ENCODE results near the gene RPN1. TPM values are rescaled to one million over a fixed set of nuclear protein-coding genes. Genes with fewer than 3 reads are reported as not detected.
A peak's percentile ranks its signal among the peaks of the same experiment; 100 is the strongest.

The RPN1 gene
- total RNA-seq, 4 donors from 2014 or later: 125 to 184 (median 143) TPM

DNA sequence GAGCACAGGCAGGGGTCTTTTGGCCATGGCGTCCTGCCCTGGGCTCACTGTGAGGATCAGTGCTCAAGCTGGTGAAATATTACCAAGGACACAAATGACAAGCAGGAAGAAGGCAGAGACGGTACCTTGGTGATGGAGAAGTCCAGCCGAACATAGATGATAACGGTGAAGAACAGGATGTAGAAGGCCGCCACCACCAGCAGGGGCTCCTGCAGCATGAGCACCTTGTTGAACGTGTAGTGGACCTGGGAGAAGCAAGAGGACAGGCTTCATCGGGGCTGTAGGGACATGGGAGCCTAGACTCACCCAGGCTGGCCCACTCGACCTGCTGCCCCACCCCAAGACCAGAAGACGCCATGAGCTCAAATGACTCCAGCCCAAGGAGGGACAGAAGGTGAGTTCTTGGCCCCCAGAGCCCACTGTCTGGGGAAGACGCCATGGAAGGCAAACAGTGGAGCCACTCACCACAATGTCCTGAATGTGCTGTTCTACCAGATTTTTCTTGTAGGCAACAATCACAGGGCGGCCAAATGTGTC, 25.1 kb downstream of the RPN1 start:
- 92 to 97% methylated on average over 4 to 11 of the region's 11 CpGs for WGBS, 2 donors (ENCODE audit: low coverage in 1 of 2)
- intact Hi-C loops (cut with DNase I; ENCODE audit: low total_unique reads) (no loop called here), in situ Hi-C loops (cut with MboI; ENCODE audit: low pct_ligation_motif_present in 1 of 4, low pct_unique_long_range_greater_than_20kb in 1 of 4, low sequenced_read_pairs in 3 of 4) (no loop called here)
- H3K9me3 ChIP-seq: no peaks in the 10 kb centered on the region
- H3K4me1 ChIP-seq: no peaks in the 10 kb centered on the region
- DNase-seq: no peak
- TF ChIP-seq EP300 (IDR thresholded peaks at IDR 0.05; ENCODE audit: low read depth) (no peak), POLR2AphosphoS5 (IDR thresholded peaks at IDR 0.05) (no peak), POLR2A (IDR thresholded peaks at IDR 0.05) (no peak)
- TF ChIP-seq, protein P1, sequence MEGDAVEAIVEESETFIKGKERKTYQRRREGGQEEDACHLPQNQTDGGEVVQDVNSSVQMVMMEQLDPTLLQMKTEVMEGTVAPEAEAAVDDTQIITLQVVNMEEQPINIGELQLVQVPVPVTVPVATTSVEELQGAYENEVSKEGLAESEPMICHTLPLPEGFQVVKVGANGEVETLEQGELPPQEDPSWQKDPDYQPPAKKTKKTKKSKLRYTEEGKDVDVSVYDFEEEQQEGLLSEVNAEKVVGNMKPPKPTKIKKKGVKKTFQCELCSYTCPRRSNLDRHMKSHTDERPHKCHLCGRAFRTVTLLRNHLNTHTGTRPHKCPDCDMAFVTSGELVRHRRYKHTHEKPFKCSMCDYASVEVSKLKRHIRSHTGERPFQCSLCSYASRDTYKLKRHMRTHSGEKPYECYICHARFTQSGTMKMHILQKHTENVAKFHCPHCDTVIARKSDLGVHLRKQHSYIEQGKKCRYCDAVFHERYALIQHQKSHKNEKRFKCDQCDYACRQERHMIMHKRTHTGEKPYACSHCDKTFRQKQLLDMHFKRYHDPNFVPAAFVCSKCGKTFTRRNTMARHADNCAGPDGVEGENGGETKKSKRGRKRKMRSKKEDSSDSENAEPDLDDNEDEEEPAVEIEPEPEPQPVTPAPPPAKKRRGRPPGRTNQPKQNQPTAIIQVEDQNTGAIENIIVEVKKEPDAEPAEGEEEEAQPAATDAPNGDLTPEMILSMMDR (IDR thresholded peaks at IDR 0.05): no peak
- H3K27ac ChIP-seq: no peak overlapping the region
- no peak overlapping the region for H3K4me3 ChIP-seq
- peaks cover 0 to 69% (median 25%) of the 10 kb centered on the region in 4 donors for H3K36me3 ChIP-seq
- H3K27me3 ChIP-seq: no peaks in the 10 kb centered on the region

DNA sequence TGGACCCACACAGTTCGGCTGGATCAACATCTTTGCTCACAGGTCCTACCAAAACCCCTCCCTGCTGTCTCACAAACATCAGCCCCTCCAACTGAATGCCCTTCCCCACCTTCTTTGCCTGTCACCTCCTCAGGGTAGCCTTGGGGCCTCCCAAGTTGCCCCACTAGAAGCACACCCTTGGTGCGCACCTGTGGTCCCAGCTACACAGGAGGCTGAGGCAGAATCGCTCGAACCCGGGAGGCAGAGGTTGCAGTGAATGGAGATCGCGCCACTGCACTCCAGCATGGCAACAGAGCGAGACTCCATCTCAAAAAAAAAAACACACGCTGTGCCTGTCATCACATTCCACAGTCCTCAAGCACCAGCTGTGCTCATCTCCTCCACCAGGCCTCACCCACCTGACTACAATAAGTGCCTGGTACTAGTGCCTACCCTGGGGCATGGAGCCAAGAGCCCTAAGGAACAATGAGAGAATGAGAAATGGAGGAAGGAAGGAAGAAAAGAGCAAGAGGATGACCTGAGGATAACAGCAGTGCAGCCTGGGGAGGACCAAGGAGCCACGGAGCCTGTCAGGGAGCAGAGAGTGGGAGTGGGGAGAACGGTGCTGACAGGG, 26.0 kb downstream of the RPN1 start:
- Histone ChIP-seq H3K27me3 (no peaks in the 10 kb centered on the region), H3K4me1 (no peaks in the 10 kb centered on the region), H3K27ac (peak overlapping the region in 1 of 4 donors; percentile 25), H3K9me3 (no peaks in the 10 kb centered on the region), H3K36me3 (peaks cover 0 to 64% (median 26%) of the 10 kb centered on the region in 4 donors), H3K4me3 (no peak overlapping the region)
- intact Hi-C loops (cut with DNase I; ENCODE audit: low total_unique reads): loop anchor here (5.0 kb wide), 1 partner anchor 643 kb away; no protein-coding TSS in a partner anchor
- TF ChIP-seq POLR2A (IDR thresholded peaks at IDR 0.05) (no peak), POLR2AphosphoS5 (IDR thresholded peaks at IDR 0.05) (no peak), EP300 (IDR thresholded peaks at IDR 0.05; ENCODE audit: low read depth) (no peak)
- TF ChIP-seq, protein P1 (IDR thresholded peaks at IDR 0.05): no peak
- in situ Hi-C loops (cut with MboI; ENCODE audit: low pct_ligation_motif_present in 1 of 4, low pct_unique_long_range_greater_than_20kb in 1 of 4, low sequenced_read_pairs in 3 of 4): loop anchor here in 1 of 4 donors (25.0 kb wide), 1 partner anchor 537 kb away; no protein-coding TSS in a partner anchor
- DNase-seq: no peak
- 93 to 100% methylated on average over 2 to 11 of the region's 11 CpGs for WGBS, 2 donors (ENCODE audit: low coverage in 1 of 2)

DNA sequence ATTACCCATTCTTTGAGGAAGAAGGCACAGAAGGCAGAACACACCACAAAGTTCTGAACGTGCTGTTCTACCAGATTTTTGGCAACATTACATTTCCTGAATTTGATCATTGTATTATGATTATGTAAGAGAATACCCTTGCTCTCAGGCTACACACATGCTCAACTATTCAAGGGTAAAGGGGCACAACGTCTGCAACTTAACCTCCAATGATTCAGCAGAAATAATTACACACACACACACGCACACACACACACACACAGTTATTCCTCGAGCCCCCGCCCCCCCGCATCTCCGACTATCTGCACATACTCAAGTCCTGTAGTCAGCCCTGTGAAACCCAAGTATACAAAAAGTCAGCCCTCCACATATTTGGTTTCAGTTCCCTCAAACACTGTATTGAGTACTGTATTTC, 26.8 kb downstream of the RPN1 start:
- WGBS, 2 donors (ENCODE audit: low coverage in 1 of 2): 73% methylated on average over 7 of the region's 7 CpGs; no CpG with 5 or more reads in 1 of the 2 donors
- DNase-seq: no peak
- no peaks in the 10 kb centered on the region for H3K9me3 ChIP-seq
- H3K4me3 ChIP-seq: no peak overlapping the region
- TF ChIP-seq POLR2AphosphoS5 (IDR thresholded peaks at IDR 0.05): no peak
- TF ChIP-seq EP300 (IDR thresholded peaks at IDR 0.05; ENCODE audit: low read depth): no peak
- TF ChIP-seq, protein P1 (IDR thresholded peaks at IDR 0.05): no peak
- TF ChIP-seq POLR2A (IDR thresholded peaks at IDR 0.05): no peak
- no peak overlapping the region for H3K27ac ChIP-seq
- no peaks in the 10 kb centered on the region for H3K27me3 ChIP-seq
- intact Hi-C loops (cut with DNase I; ENCODE audit: low total_unique reads) (loop anchor here (5.0 kb wide), 1 partner anchor 644 kb away; no protein-coding TSS in a partner anchor), in situ Hi-C loops (cut with MboI; ENCODE audit: low pct_ligation_motif_present in 1 of 4, low pct_unique_long_range_greater_than_20kb in 1 of 4, low sequenced_read_pairs in 3 of 4) (loop anchor here in 1 of 4 donors (25.0 kb wide), 1 partner anchor 536 kb away; no protein-coding TSS in a partner anchor)
- peaks cover 2 to 7% (median 3%) of the 10 kb centered on the region in 4 donors for H3K4me1 ChIP-seq
- peaks cover 0 to 57% (median 23%) of the 10 kb centered on the region in 4 donors for H3K36me3 ChIP-seq

DNA sequence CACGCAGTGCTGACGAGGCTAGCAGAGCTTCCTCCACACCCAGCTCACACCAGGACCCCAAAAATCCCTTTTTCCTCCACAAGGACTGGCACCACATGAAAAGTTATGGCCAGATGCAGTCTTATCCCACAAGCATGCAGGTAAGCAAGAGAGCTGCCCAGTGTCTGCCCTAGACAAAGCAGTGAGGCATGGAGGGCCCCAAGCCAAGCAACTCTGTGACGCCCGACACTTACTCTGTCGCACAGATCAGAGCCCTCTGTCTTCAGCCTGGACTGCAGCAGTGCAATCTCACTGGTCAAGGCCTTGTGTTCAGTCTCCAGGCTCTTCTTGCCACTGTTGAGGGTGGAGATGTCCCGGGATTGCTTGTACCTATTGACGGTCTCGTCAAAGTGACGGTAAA, 28.7 kb downstream of the RPN1 start:
- intact Hi-C loops (cut with DNase I; ENCODE audit: low total_unique reads): loop anchor here (5.0 kb wide), 1 partner anchor 645 kb away; no protein-coding TSS in a partner anchor
- Histone ChIP-seq H3K4me1 (peaks cover 10 to 18% (median 13%) of the 10 kb centered on the region in 4 donors), H3K36me3 (peaks cover 0 to 55% (median 20%) of the 10 kb centered on the region in 4 donors), H3K27ac (no peak overlapping the region), H3K4me3 (no peak overlapping the region), H3K27me3 (no peaks in the 10 kb centered on the region), H3K9me3 (no peaks in the 10 kb centered on the region)
- no peak for TF ChIP-seq POLR2AphosphoS5 (IDR thresholded peaks at IDR 0.05)
- no peak for TF ChIP-seq EP300 (IDR thresholded peaks at IDR 0.05; ENCODE audit: low read depth)
- TF ChIP-seq, protein P1 (IDR thresholded peaks at IDR 0.05): no peak
- TF ChIP-seq POLR2A (IDR thresholded peaks at IDR 0.05): no peak
- WGBS, 2 donors (ENCODE audit: low coverage in 1 of 2): 89% methylated on average over 9 of the region's 9 CpGs; no CpG with 5 or more reads in 1 of the 2 donors
- in situ Hi-C loops (cut with MboI; ENCODE audit: low pct_ligation_motif_present in 1 of 4, low pct_unique_long_range_greater_than_20kb in 1 of 4, low sequenced_read_pairs in 3 of 4): loop anchor here in 1 of 4 donors (25.0 kb wide), 1 partner anchor 535 kb away; no protein-coding TSS in a partner anchor
- DNase-seq: no peak

Measured in transverse colon (tissue), 4 donors.